Measurements from ENCODE around the gene CFAP61. TPM values are rescaled to one million over a fixed set of nuclear protein-coding genes. Genes with fewer than 3 reads are reported as not detected.

Gene CFAP61
- total RNA-seq, 1 experiment from 2014 or later, result 0.61 TPM

- TF ChIP-seq, protein P1, sequence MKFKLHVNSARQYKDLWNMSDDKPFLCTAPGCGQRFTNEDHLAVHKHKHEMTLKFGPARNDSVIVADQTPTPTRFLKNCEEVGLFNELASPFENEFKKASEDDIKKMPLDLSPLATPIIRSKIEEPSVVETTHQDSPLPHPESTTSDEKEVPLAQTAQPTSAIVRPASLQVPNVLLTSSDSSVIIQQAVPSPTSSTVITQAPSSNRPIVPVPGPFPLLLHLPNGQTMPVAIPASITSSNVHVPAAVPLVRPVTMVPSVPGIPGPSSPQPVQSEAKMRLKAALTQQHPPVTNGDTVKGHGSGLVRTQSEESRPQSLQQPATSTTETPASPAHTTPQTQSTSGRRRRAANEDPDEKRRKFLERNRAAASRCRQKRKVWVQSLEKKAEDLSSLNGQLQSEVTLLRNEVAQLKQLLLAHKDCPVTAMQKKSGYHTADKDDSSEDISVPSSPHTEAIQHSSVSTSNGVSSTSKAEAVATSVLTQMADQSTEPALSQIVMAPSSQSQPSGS (CRISPR knock-in tag; IDR thresholded peaks at IDR 0.05; ENCODE audit: borderline replicate concordance, low read depth), result no peak
- no peak for TF ChIP-seq KAT7 (CRISPR knock-in tag; IDR thresholded peaks at IDR 0.05; ENCODE audit: borderline replicate concordance)
- TF ChIP-seq, protein P2, sequence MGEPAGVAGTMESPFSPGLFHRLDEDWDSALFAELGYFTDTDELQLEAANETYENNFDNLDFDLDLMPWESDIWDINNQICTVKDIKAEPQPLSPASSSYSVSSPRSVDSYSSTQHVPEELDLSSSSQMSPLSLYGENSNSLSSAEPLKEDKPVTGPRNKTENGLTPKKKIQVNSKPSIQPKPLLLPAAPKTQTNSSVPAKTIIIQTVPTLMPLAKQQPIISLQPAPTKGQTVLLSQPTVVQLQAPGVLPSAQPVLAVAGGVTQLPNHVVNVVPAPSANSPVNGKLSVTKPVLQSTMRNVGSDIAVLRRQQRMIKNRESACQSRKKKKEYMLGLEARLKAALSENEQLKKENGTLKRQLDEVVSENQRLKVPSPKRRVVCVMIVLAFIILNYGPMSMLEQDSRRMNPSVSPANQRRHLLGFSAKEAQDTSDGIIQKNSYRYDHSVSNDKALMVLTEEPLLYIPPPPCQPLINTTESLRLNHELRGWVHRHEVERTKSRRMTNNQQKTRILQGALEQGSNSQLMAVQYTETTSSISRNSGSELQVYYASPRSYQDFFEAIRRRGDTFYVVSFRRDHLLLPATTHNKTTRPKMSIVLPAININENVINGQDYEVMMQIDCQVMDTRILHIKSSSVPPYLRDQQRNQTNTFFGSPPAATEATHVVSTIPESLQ (CRISPR knock-in tag; IDR thresholded peaks at IDR 0.05), result no peak
- no peak for TF ChIP-seq TP53 (CRISPR knock-in tag; IDR thresholded peaks at IDR 0.05)
- TF ChIP-seq CREM (CRISPR knock-in tag; IDR thresholded peaks at IDR 0.05), result no peak
- no peak for TF ChIP-seq ZNF232 (CRISPR knock-in tag; IDR thresholded peaks at IDR 0.05)
- TF ChIP-seq NR2C2 (CRISPR knock-in tag; IDR thresholded peaks at IDR 0.05), result no peak
- no peak for TF ChIP-seq ZNF425 (CRISPR knock-in tag; conservative IDR thresholded peaks at IDR 0.05)
Measured at GRCh38 chr20:20289331-20289730, 237.0 kb downstream of the CFAP61 start (continued).

GRCh38 chr20:20292472-20292871 is 240.1 kb downstream of the CFAP61 start:
- H3K27me3 Mint-ChIP-seq (ENCODE audit: low read depth), result no peaks in the 10 kb centered on the region

DNA sequence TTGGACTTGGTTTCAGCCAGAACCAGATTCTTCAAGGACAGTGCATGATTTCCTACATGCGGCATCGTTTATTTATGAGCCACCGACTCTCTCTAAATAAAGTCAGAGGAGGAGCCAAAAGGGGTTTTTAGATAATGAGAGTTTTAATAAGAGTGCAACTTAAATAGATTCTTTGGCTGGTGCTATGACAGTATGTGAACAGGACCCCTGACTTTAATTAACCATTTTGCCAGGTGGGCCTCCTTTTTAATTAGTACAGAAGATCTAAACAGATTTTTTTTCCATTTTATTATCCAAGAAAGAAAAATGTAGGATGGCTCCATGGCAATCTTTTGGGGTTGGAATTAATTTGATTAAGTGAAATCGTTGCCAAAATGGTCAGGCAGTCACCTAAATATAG is 240.8 kb downstream of the CFAP61 start:
- TF ChIP-seq JUN (CRISPR knock-in tag; IDR thresholded peaks at IDR 0.05) (no peak), ZNF671 (CRISPR knock-in tag; IDR thresholded peaks at IDR 0.05) (no peak), CREM (CRISPR knock-in tag; IDR thresholded peaks at IDR 0.05) (no peak), NFYB (CRISPR knock-in tag; conservative IDR thresholded peaks at IDR 0.05; ENCODE audit: low read depth) (no peak), ZNF281 (CRISPR knock-in tag; IDR thresholded peaks at IDR 0.05) (no peak), ZNF425 (CRISPR knock-in tag; conservative IDR thresholded peaks at IDR 0.05) (no peak), ZNF232 (CRISPR knock-in tag; IDR thresholded peaks at IDR 0.05) (no peak), OVOL2 (CRISPR knock-in tag; IDR thresholded peaks at IDR 0.05; ENCODE audit: borderline replicate concordance) (no peak), FOXP1 (CRISPR knock-in tag; IDR thresholded peaks at IDR 0.05; ENCODE audit: borderline replicate concordance) (no peak), SMAD3 (CRISPR knock-in tag; IDR thresholded peaks at IDR 0.05; ENCODE audit: borderline replicate concordance) (no peak), ZNF423 (CRISPR knock-in tag; IDR thresholded peaks at IDR 0.05) (no peak)
- TF ChIP-seq, protein P3, sequence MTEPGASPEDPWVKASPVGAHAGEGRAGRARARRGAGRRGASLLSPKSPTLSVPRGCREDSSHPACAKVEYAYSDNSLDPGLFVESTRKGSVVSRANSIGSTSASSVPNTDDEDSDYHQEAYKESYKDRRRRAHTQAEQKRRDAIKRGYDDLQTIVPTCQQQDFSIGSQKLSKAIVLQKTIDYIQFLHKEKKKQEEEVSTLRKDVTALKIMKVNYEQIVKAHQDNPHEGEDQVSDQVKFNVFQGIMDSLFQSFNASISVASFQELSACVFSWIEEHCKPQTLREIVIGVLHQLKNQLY (CRISPR knock-in tag; IDR thresholded peaks at IDR 0.05), result no peak
- POLR2A ChIA-PET, result no interaction called here

More at GRCh38 chr20:20292472-20292871, 240.1 kb downstream of the CFAP61 start:
- CTCF ChIA-PET, result no interaction called here
- H3K4me1 Mint-ChIP-seq, result 0 out of 2 replicates have a peak, but pooled peaks cover 3% of the 10 kb centered on the region
- no peaks in the 10 kb centered on the region for H3K36me3 Mint-ChIP-seq
- TF ChIP-seq OVOL2 (CRISPR knock-in tag; IDR thresholded peaks at IDR 0.05; ENCODE audit: borderline replicate concordance), result no peak
- TF ChIP-seq GTF2I (CRISPR knock-in tag; conservative IDR thresholded peaks at IDR 0.05), result no peak
- TF ChIP-seq ZNF396 (CRISPR knock-in tag; IDR thresholded peaks at IDR 0.05; ENCODE audit: borderline replicate concordance), result no peak
- ATAC-seq, result no peak
- no peak overlapping the region for H3K4me3 Mint-ChIP-seq
- no peaks in the 10 kb centered on the region for H3K9me3 Mint-ChIP-seq
- no peak overlapping the region for H3K27ac Mint-ChIP-seq
- POLR2A ChIA-PET, result no interaction called here
- DNase-seq (ENCODE audit: low spot score), result no peak

More for the DNA sequence above, 240.8 kb downstream of the CFAP61 start:
- Mint-ChIP-seq H3K36me3 (no peaks in the 10 kb centered on the region), H3K9me3 (no peaks in the 10 kb centered on the region), H3K4me1 (0 out of 2 replicates have a peak, but pooled peaks cover 3% of the 10 kb centered on the region), H3K4me3 (no peak overlapping the region), H3K27me3 (ENCODE audit: low read depth) (no peaks in the 10 kb centered on the region), H3K27ac (no peak overlapping the region)
- DNase-seq (ENCODE audit: low spot score), result no peak
- CTCF ChIA-PET, result no interaction called here
- ATAC-seq, result no peak
